ENCODE data around the gene SLC35F1. TPM values are rescaled to one million over a fixed set of nuclear protein-coding genes. Genes with fewer than 3 reads are reported as not detected.

Gene SLC35F1
- total RNA-seq, 1 donor from 2014 or later = 4.5 TPM

DNA sequence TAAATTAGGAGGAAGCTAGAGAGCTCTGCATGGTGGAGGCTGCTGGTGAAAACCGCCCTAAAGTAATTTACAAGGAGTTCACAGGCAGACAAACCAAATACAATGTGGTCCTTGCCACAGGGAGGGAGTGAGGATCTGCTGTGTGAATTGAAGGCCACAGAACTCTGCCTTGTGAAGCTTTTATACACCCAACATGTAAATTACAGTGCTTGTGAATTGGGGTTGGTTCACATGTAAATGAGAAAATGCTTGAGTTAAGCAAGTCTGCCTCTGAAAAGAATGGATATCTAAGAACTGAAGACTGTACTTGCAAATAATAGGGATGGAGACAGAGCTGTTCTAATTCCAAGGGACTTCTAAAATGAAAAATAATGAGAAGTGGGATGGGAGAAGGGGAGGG is 194.2 kb downstream of the SLC35F1 start:
- Mint-ChIP-seq H3K4me1 (ENCODE audit: low read depth) (no peaks in the 10 kb centered on the region), H3K36me3 (ENCODE audit: insufficient read depth) (no peaks in the 10 kb centered on the region), H3K4me3 (ENCODE audit: low read depth) (no peak overlapping the region), H3K27me3 (no peaks in the 10 kb centered on the region), H3K27ac (no peak overlapping the region), H3K9me3 (ENCODE audit: low read depth) (no peaks in the 10 kb centered on the region)
- DNase-seq (ENCODE audit: low spot score, unreplicated experiment) = no peak
- TF ChIP-seq, protein P1, sequence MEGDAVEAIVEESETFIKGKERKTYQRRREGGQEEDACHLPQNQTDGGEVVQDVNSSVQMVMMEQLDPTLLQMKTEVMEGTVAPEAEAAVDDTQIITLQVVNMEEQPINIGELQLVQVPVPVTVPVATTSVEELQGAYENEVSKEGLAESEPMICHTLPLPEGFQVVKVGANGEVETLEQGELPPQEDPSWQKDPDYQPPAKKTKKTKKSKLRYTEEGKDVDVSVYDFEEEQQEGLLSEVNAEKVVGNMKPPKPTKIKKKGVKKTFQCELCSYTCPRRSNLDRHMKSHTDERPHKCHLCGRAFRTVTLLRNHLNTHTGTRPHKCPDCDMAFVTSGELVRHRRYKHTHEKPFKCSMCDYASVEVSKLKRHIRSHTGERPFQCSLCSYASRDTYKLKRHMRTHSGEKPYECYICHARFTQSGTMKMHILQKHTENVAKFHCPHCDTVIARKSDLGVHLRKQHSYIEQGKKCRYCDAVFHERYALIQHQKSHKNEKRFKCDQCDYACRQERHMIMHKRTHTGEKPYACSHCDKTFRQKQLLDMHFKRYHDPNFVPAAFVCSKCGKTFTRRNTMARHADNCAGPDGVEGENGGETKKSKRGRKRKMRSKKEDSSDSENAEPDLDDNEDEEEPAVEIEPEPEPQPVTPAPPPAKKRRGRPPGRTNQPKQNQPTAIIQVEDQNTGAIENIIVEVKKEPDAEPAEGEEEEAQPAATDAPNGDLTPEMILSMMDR (IDR thresholded peaks at IDR 0.05; ENCODE audit: unreplicated experiment) = no peak

DNA sequence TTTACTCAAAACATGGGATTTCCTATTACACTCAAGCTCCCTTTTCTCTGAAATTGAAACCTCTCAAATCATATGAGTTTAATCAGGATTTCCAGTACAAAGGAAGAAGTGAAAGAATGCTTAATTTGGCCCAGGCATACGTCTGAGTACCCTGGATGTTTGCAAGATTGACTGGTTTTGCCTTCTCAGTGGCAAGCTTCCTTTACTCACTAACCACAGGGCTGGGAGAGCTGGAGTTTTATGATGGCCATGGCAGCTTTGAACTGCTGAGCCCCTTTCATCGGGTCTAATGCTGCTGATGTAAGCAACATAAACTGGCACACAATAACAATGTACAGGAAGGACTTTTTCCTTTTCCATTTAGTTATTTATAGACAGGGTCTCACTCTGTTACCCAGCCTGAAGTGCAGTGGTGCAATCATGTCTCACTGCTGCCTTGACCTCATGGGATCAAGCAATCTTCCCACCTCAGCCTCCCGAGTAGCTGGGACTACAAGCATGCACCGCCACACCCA is 194.8 kb downstream of the SLC35F1 start:
- Mint-ChIP-seq H3K4me1 (ENCODE audit: low read depth) (no peaks in the 10 kb centered on the region), H3K27ac (no peak overlapping the region), H3K4me3 (ENCODE audit: low read depth) (no peak overlapping the region), H3K36me3 (ENCODE audit: insufficient read depth) (no peaks in the 10 kb centered on the region), H3K9me3 (ENCODE audit: low read depth) (no peaks in the 10 kb centered on the region), H3K27me3 (no peaks in the 10 kb centered on the region)
- TF ChIP-seq, protein P1 (IDR thresholded peaks at IDR 0.05; ENCODE audit: unreplicated experiment) = no peak
- no peak for DNase-seq (ENCODE audit: low spot score, unreplicated experiment)

DNA sequence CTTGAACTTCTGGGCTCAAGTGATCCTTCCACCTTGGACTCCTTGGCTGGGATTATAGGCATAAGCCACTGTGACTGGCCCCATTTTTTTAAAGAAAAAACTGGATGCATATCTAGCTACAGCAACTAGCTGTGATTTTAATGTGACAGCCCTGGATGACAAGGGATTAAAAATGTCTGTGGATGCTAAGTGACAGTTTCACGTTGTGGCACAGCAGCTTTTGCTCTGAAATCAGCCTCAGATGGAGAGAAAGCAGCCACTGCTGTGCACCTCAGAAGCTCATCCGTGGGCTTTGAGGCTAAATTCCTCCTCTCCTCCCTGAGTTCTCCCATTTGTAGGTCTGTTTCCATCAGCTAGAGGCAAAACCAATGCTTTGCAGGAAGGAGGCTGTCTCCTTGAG is 195.3 kb downstream of the SLC35F1 start:
- Mint-ChIP-seq H3K27ac (no peak overlapping the region), H3K4me1 (ENCODE audit: low read depth) (no peaks in the 10 kb centered on the region), H3K36me3 (ENCODE audit: insufficient read depth) (no peaks in the 10 kb centered on the region), H3K27me3 (no peaks in the 10 kb centered on the region), H3K4me3 (ENCODE audit: low read depth) (no peak overlapping the region), H3K9me3 (ENCODE audit: low read depth) (no peaks in the 10 kb centered on the region)
- TF ChIP-seq, protein P1 (IDR thresholded peaks at IDR 0.05; ENCODE audit: unreplicated experiment) = no peak
- DNase-seq (ENCODE audit: low spot score, unreplicated experiment) = no peak

DNA sequence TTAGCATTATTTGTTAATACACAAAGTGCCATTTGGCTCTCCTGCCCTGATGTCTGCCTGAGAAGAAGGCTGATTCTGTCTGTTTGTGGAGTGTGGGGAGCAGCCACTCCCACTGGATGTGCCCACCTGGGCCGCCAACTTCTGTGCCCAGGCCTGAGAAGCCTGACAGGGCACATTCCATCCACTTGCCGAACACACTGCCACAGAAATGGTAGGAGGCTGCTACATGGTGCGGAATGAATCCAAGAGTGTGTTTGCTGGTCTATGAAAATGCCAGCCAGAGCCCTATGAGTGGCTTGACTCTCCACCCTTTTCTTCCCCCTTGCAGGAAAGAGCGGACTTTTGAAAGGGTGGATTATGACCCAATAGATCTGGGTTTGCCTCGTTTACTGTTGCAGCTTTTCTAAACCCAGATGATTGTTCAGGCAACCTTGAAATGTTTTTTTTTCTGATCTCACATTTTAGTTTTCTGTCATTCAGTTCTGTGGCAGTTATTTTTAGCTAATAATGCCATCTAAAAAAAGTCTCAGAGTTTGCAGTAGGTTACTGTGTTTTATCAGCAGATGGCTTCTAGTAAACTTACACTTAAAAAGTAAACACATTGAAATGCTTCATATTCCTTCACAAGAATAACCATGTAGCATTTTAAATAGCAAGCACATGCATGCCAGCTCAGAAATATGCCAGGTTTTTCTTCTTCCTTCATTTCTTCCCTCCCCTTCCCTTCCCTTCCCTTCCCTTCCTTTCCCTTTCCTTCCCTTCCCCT is 196.5 kb downstream of the SLC35F1 start:
- Mint-ChIP-seq H3K9me3 (ENCODE audit: low read depth) (no peaks in the 10 kb centered on the region), H3K4me1 (ENCODE audit: low read depth) (no peaks in the 10 kb centered on the region), H3K27ac (no peak overlapping the region), H3K27me3 (no peaks in the 10 kb centered on the region), H3K36me3 (ENCODE audit: insufficient read depth) (no peaks in the 10 kb centered on the region), H3K4me3 (ENCODE audit: low read depth) (no peak overlapping the region)
- no peak for DNase-seq (ENCODE audit: low spot score, unreplicated experiment)
- TF ChIP-seq, protein P1 (IDR thresholded peaks at IDR 0.05; ENCODE audit: unreplicated experiment) = no peak

DNA sequence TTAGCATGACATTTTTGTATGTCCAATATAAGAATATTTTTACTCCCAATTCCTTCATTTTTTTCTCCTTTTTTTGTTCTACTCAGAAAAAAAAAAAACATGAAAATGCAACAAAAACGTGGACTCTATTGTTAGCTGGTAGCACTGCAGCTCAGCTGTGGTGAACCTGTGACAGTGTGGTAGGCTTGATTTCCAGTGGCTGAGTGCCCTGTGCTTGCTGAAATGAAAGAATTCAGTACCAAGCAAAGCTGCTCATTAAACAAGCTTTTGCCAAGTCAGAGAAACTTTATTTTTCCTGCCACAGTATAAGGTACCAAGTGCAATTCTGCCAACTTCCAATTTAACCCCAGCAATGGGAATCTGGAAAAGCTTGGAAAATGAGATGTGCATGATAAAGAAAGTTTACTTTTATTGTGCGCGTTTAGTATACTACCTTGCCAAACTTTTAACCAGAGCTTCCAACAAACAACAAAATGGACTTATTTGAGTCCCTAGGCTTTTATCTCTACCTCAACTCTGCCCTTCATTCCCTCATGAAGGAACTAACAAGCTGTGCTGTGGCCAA is 215.2 kb downstream of the SLC35F1 start:
- Mint-ChIP-seq H3K4me3 (ENCODE audit: low read depth) (no peak overlapping the region), H3K9me3 (ENCODE audit: low read depth) (no peaks in the 10 kb centered on the region), H3K36me3 (ENCODE audit: insufficient read depth) (no peaks in the 10 kb centered on the region), H3K4me1 (ENCODE audit: low read depth) (peaks cover 4% of the 10 kb centered on the region), H3K27me3 (no peaks in the 10 kb centered on the region), H3K27ac (no peak overlapping the region)
- DNase-seq (ENCODE audit: low spot score, unreplicated experiment) = no peak
- TF ChIP-seq, protein P1 (IDR thresholded peaks at IDR 0.05; ENCODE audit: unreplicated experiment) = no peak

All from progenitor cell of endocrine pancreas (in vitro differentiated cells).